Neuronal stem cell (in vitro differentiated cells): ENCODE results near the gene CLEC3A.

ENCODE experiments used
- DNase-seq: peaks from one replicate; pipeline ENCODE4 v3.0.0-alpha.2; 2013; ENCODE audit warnings: low spot score
- H2AFZ ChIP-seq: one replicate; pipeline ENCODE4 v1.6.1; 2013; ENCODE audit warnings: mild to moderate bottlenecking, low read length, inconsistent platforms
- H2AK5ac ChIP-seq: 2 replicates; pipeline ENCODE4 v1.6.1; 2013; ENCODE audit warnings: low read depth, mild to moderate bottlenecking, inconsistent platforms, low read length, moderate library complexity, mixed read lengths
- H2BK120ac ChIP-seq: 2 replicates; pipeline ENCODE4 v1.6.1; 2013; ENCODE audit warnings: low read depth, mild to moderate bottlenecking, inconsistent platforms, low read length, moderate library complexity, mixed read lengths
- H2BK12ac ChIP-seq: one replicate; pipeline ENCODE4 v1.6.1; 2013; ENCODE audit warnings: low read length, inconsistent platforms
- H2BK15ac ChIP-seq: 2 replicates; pipeline ENCODE4 v1.6.1; 2013; ENCODE audit warnings: mild to moderate bottlenecking, low read length, inconsistent platforms, mixed read lengths
- H2BK5ac ChIP-seq: one replicate; pipeline ENCODE4 v1.6.1; 2013; ENCODE audit warnings: inconsistent platforms, mild to moderate bottlenecking, low read length, moderate library complexity
- H3K14ac ChIP-seq: one replicate; pipeline ENCODE4 v1.6.1; 2013; ENCODE audit warnings: low read length, inconsistent platforms
- H3K18ac ChIP-seq: 2 replicates; pipeline ENCODE4 v1.6.1; 2013; ENCODE audit warnings: low read length, inconsistent platforms
- H3K23ac ChIP-seq: 2 replicates; pipeline ENCODE4 v1.6.1; 2013; ENCODE audit warnings: low read depth, mild to moderate bottlenecking, mixed read lengths, low read length, inconsistent platforms; ENCODE audit not compliant: poor library complexity
- H3K27ac ChIP-seq: replicated peaks from 3 replicates; pipeline ENCODE4 v1.5.1; 2013; ENCODE audit warnings: low read length, inconsistent platforms
- H3K27me3 ChIP-seq, 3 experiments: 2 replicates each; pipeline ENCODE4 v1.6.1; 2013; ENCODE audit warnings: low read length in 3 of 3, mild to moderate bottlenecking in 2 of 3, inconsistent platforms in 1 of 3, low read depth in 1 of 3, mixed read lengths in 1 of 3, moderate library complexity in 1 of 3; ENCODE audit not compliant: control insufficient read depth in 3 of 3, insufficient read depth in 3 of 3
- H3K36me3 ChIP-seq, 2 donors: replicated peaks in 1 of 2; 2 replicates each; pipeline ENCODE4 v1.6.1; 2013; ENCODE audit warnings: low read length in 2 of 2; ENCODE audit not compliant: control insufficient read depth in 2 of 2, insufficient read depth in 2 of 2
- H3K4ac ChIP-seq: 2 replicates; pipeline ENCODE4 v1.6.1; 2013; ENCODE audit warnings: inconsistent platforms, mild to moderate bottlenecking, low read length, moderate library complexity
- H3K4me1 ChIP-seq, 2 donors: 1 replicate in 1 of 2; 2 replicates in 1 of 2; pipeline ENCODE4 v1.6.1; 2013; ENCODE audit warnings: low read length in 2 of 2, low read depth in 1 of 2; ENCODE audit not compliant: control insufficient read depth in 2 of 2, insufficient read depth in 1 of 2
- H3K4me2 ChIP-seq: one replicate; pipeline ENCODE4 v1.6.1; 2013; ENCODE audit warnings: mild to moderate bottlenecking, low read length, inconsistent platforms; ENCODE audit not compliant: insufficient read depth, poor library complexity, severe bottlenecking
- H3K4me3 ChIP-seq, 2 donors: 2 replicates each; pipeline ENCODE4 v1.5.1; 2013; ENCODE audit warnings: low read length in 2 of 2, mild to moderate bottlenecking in 2 of 2, inconsistent platforms in 1 of 2, moderate library complexity in 1 of 2
- H3K79me1 ChIP-seq: one replicate; pipeline ENCODE4 v1.6.1; 2013; ENCODE audit warnings: low read depth, mild to moderate bottlenecking, inconsistent platforms, low read length, moderate library complexity
- H3K9ac ChIP-seq: one replicate; pipeline ENCODE4 v1.6.1; 2013; ENCODE audit warnings: mild to moderate bottlenecking, low read depth, low read length, inconsistent platforms; ENCODE audit not compliant: poor library complexity
- H3K9me3 ChIP-seq, 2 donors: replicated peaks in 1 of 2; 2 replicates each; pipeline versions ENCODE3 to v1.6.1; 2013; ENCODE audit warnings: low read length in 2 of 2, mild to moderate bottlenecking in 2 of 2, inconsistent platforms in 1 of 2, low read depth in 1 of 2, mixed read lengths in 1 of 2, moderate library complexity in 1 of 2; ENCODE audit not compliant: control insufficient read depth in 2 of 2, insufficient read depth in 1 of 2
- H4K8ac ChIP-seq: one replicate; pipeline ENCODE4 v1.6.1; 2013; ENCODE audit warnings: low read depth, mild to moderate bottlenecking, inconsistent platforms, low read length, moderate library complexity
- H4K91ac ChIP-seq: one replicate; pipeline ENCODE4 v1.6.1; 2013; ENCODE audit warnings: low read length, low read depth, mild to moderate bottlenecking, inconsistent platforms; ENCODE audit not compliant: poor library complexity
- WGBS, 2 donors: extraction: QIAGEN DNeasy Blood & Tissue Kit; methylation state at CpG; one replicate each; pipeline ENCODE4 v1.1.7; 2013; ENCODE audit warnings: missing lambda C conversion rate in 2 of 2, mixed read lengths in 1 of 2; ENCODE audit not compliant: insufficient read length in 2 of 2, insufficient replicate concordance in 1 of 2; ENCODE audit errors: extremely low coverage in 2 of 2; 5-methylcytosine and 5-hydroxymethylcytosine counted together

The CLEC3A gene

GRCh38 chr16:78028018-78028417, 5.7 kb downstream of the CLEC3A start:
- Histone ChIP-seq H3K18ac (no peak overlapping the region), H3K4me2 (no peak overlapping the region), H3K27me3 (no peaks in the 10 kb centered on the region), H3K79me1 (no peaks in the 10 kb centered on the region), H3K4ac (no peak overlapping the region), H3K23ac (no peak overlapping the region), H3K27ac (no peak overlapping the region), H3K4me3 (no peak overlapping the region), H3K14ac (no peak overlapping the region), H2AK5ac (no peak overlapping the region), H2AFZ (no peak overlapping the region), H2BK120ac (no peak overlapping the region), H4K8ac (no peak overlapping the region), H2BK15ac (no peak overlapping the region), H3K4me1 (no peaks in the 10 kb centered on the region), H2BK12ac (no peak overlapping the region), H4K91ac (no peak overlapping the region), H2BK5ac (no peak overlapping the region), H3K9me3 (no peaks in the 10 kb centered on the region), H3K36me3 (no peaks in the 10 kb centered on the region), H3K9ac (no peak overlapping the region)
- DNase-seq: no peak
- 100% methylated on average over 1 of the region's 3 CpGs; no CpG with 5 or more reads in 1 of the 2 donors for WGBS, 2 donors

GRCh38 chr16:78034530-78034929, 12.2 kb downstream of the CLEC3A start:
- no peak overlapping the region for H2BK15ac ChIP-seq
- WGBS, 2 donors: no CpG with 5 or more reads among the region's 2 CpGs
- no peaks in the 10 kb centered on the region for H3K36me3 ChIP-seq
- H3K4me3 ChIP-seq: no peak overlapping the region
- no peaks in the 10 kb centered on the region for H3K27me3 ChIP-seq
- no peak overlapping the region for H2BK12ac ChIP-seq
- no peaks in the 10 kb centered on the region for H3K4me1 ChIP-seq
- no peak overlapping the region for H4K91ac ChIP-seq
- no peaks in the 10 kb centered on the region for H3K9me3 ChIP-seq
- H2BK5ac ChIP-seq: no peak overlapping the region
- H2AK5ac ChIP-seq: no peak overlapping the region
- H3K9ac ChIP-seq: no peak overlapping the region
- H2BK120ac ChIP-seq: no peak overlapping the region
- H2AFZ ChIP-seq: no peak overlapping the region
- no peak overlapping the region for H3K14ac ChIP-seq
- H3K4ac ChIP-seq: no peak overlapping the region
- DNase-seq: no peak
- no peak overlapping the region for H4K8ac ChIP-seq
- H3K27ac ChIP-seq: no peak overlapping the region
- no peaks in the 10 kb centered on the region for H3K79me1 ChIP-seq
- no peak overlapping the region for H3K23ac ChIP-seq
- no peak overlapping the region for H3K4me2 ChIP-seq
- H3K18ac ChIP-seq: no peak overlapping the region

GRCh38 chr16:78035012-78035411, 12.7 kb downstream of the CLEC3A start:
- H2BK12ac ChIP-seq: no peak overlapping the region
- no peak overlapping the region for H2BK5ac ChIP-seq
- no CpG with 5 or more reads among the region's 2 CpGs for WGBS, 2 donors
- no peaks in the 10 kb centered on the region for H3K27me3 ChIP-seq
- H3K4me2 ChIP-seq: no peak overlapping the region
- H3K79me1 ChIP-seq: no peaks in the 10 kb centered on the region
- H3K4ac ChIP-seq: no peak overlapping the region
- no peak for DNase-seq
- no peak overlapping the region for H3K18ac ChIP-seq
- H2AK5ac ChIP-seq: no peak overlapping the region
- no peak overlapping the region for H2BK120ac ChIP-seq
- no peaks in the 10 kb centered on the region for H3K36me3 ChIP-seq
- no peak overlapping the region for H3K23ac ChIP-seq
- no peak overlapping the region for H3K27ac ChIP-seq
- H3K9ac ChIP-seq: no peak overlapping the region
- H3K4me1 ChIP-seq: no peaks in the 10 kb centered on the region
- H3K14ac ChIP-seq: no peak overlapping the region
- no peak overlapping the region for H3K4me3 ChIP-seq
- no peak overlapping the region for H2AFZ ChIP-seq
- no peak overlapping the region for H2BK15ac ChIP-seq
- no peaks in the 10 kb centered on the region for H3K9me3 ChIP-seq
- H4K8ac ChIP-seq: no peak overlapping the region
- H4K91ac ChIP-seq: no peak overlapping the region

- H2BK12ac ChIP-seq: no peak overlapping the region
- no peak overlapping the region for H3K9ac ChIP-seq
- no peaks in the 10 kb centered on the region for H3K9me3 ChIP-seq
- H2AK5ac ChIP-seq: no peak overlapping the region
- no peaks in the 10 kb centered on the region for H3K36me3 ChIP-seq
- no peak overlapping the region for H2BK120ac ChIP-seq
- DNase-seq: no peak
- H3K14ac ChIP-seq: no peak overlapping the region
- no peak overlapping the region for H3K23ac ChIP-seq
- no peaks in the 10 kb centered on the region for H3K27me3 ChIP-seq
- H4K8ac ChIP-seq: no peak overlapping the region
- no peak overlapping the region for H3K4me3 ChIP-seq
- H4K91ac ChIP-seq: no peak overlapping the region
- no peak overlapping the region for H2BK5ac ChIP-seq
- H3K4ac ChIP-seq: no peak overlapping the region
- no peak overlapping the region for H3K27ac ChIP-seq
- H2BK15ac ChIP-seq: no peak overlapping the region
- no peak overlapping the region for H3K4me2 ChIP-seq
- H2AFZ ChIP-seq: no peak overlapping the region
- no peaks in the 10 kb centered on the region for H3K79me1 ChIP-seq
- no peaks in the 10 kb centered on the region for H3K4me1 ChIP-seq
- no peak overlapping the region for H3K18ac ChIP-seq
Observed at GRCh38 chr16:78040396-78040795, 18.0 kb downstream of the CLEC3A start.
